ENCODE data around the gene CACNA1D.

Gene CACNA1D

DNA sequence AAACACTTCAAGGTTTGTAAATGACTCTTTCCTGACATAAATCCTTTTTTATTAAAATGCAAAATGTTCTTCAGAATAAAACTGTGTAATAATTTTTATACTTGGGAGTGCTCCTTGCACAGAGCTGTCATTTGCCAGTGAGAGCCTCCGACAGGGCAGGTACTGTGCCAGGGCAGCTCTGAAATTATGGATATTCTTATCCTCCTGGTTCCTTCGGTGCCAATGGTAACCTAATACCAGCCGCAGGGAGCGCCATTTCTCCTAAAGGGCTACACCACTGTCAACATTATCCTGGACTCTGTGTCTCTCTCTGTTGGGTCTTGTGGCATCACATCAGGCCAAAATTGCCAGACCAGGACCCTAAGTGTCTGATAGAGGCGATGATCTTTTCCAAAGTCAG, 318.8 kb downstream of the CACNA1D start:
- no peak for DNase-seq

DNA sequence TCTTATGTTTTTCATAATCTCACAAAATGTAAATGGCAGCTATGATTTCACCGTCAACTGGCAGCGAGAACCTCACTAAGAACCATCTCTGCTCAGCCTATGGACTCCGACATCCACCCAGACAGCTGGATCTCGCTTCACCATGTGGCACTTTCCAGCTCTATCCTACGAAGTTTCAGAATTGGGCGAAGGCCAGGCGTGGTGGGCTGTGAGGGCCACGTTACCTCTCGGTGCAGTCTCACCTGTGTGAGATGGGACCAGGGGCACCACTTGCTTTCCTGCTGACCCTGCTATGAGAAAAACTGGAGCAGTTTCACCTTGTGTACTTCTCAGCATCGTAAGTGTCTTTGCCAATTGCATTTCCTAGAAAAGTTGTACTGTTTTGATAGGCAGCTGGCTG, 319.5 kb downstream of the CACNA1D start:
- DNase-seq: no peak

DNA sequence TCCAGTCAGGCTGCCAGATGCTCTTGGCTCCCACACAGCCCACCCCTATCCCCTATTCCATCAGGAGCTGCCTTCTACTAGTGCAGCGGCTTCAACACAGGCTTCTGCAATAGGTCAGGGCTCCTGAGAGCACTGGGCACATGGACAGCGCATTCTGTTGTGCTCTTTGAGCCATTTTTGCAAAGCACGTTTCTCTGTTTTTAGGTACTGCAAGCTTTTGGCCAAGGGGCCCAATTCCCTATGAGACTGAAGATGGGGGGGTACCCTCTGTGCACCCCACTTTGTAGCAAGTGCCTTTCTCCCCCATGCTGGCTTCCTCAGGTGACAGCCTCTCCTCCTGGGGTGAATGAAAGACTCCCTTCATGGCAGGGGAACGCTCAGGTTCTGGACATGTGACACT, 320.7 kb downstream of the CACNA1D start:
- DNase-seq: no peak

DNA sequence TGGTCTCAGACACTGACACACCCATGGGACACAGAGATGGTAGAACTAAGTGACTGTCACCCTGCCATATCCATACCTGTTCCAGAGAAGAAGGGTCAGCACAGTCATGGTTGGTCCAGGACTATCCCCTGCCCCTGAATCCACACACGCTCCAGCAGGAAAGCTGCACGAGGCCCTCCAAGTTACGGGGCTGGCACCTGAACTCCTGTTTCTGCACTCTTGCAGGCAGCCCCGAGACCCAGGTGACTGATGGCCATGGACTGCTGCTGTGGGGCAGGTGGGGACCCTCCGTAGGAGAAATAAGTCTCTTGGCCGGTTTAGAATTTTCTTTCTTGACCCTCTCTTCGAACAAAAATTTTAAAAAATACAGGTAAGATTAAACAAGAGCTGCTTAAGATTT, 321.2 kb downstream of the CACNA1D start:
- no peak for DNase-seq

DNA sequence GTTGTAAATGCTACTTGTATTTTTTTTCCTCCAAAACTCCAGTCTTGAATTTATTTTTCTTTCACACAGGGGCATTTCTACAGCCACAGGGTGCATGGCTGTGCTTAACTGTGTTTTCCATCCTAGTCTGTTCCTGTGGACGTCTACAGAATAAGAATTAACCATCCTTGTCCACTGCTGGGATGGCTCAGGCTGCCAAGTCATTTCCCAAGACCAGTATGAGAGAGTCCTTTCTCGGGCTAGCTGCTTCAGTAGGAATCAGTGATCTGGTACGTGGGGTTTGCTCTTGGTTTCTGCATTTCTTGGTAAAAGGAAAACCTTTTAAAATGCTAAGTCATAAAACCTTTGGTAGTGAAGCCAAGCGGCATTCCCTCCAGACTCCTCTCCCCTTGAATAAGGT, 322.0 kb downstream of the CACNA1D start:
- no peak for DNase-seq

DNA sequence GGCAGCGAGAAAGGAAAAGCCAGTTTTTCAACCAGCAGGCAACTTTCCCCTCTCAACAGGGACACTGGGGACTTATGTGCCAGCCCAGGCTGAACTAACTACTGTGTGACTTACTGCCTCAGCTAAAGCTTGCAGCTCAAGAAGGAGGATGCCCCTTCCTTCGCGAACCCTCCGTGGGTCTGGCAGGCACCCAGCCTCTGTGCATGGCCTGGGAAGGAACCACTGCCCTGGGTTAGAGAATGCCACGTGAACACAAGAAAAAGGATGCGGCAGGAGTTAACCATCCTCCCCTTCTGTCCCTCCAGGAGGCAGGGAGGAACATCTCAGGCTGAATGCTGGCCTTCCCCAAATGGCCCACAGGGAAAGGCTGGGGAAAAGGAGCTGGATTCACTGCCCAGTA, 322.8 kb downstream of the CACNA1D start:
- DNase-seq: no peak

DNA sequence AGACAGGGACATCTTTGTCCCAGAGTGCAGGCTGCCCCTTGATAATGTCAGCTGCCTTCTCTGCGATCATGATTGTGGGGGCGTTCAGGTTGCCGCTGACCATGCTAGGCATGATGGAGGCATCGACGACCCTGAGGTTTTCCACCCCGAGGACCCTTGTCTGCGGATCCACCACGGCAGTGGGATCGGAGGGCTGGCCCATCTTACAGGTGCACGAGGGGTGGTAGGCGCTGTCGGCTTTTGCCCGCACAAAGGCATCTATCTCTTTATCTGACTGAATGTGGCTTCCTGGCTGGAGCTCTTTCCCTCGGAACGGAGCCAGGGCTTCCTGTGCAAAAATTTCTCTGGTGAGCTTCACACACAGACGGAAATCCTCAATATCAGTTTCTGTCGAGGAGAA, 323.4 kb downstream of the CACNA1D start:
- DNase-seq: peak; percentile 3

DNA sequence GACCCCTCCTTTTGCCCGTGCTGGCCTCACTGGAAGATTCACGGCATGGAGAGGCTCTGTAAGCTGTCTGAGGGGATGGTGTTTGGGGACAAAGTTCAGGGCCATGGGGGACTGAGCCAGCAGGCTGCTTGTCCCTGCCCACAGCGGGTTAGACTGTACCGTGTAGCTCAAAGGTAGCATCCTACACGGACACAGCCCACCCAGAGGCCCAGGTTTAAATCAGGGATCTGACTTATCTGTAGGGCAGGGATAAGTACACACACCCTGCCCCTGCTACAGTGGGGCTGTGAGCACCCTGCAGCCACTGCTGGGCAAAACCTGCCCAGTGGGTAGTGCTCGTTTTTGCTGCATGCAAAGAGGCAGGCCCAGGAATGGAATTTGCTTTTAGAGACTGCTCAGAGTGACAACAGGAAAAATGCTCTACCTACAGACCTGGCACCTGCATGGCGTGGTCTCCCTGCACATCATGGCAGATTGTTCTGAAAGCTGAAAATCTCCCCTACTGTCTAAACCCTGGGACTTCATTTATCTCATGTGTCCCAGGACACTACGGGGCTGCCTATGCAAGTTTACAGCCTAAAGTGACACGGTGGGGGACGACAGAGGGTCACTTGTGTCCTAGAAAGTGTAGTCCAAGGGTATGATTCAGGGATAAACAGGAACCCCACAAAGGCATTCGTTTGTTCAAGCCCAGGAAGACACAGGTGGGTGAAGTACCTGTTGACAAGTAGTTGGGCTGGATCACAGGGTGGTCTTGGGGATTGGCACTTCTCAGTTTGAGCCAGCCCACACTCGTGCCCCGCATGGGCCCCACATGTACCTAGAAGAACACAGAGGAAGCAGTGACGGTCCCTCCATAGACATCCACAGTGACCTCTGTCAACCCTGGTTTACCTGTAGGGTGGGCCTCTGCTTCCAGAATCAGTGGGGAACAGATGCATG, 324.1 kb downstream of the CACNA1D start:
- no peak for DNase-seq

DNA sequence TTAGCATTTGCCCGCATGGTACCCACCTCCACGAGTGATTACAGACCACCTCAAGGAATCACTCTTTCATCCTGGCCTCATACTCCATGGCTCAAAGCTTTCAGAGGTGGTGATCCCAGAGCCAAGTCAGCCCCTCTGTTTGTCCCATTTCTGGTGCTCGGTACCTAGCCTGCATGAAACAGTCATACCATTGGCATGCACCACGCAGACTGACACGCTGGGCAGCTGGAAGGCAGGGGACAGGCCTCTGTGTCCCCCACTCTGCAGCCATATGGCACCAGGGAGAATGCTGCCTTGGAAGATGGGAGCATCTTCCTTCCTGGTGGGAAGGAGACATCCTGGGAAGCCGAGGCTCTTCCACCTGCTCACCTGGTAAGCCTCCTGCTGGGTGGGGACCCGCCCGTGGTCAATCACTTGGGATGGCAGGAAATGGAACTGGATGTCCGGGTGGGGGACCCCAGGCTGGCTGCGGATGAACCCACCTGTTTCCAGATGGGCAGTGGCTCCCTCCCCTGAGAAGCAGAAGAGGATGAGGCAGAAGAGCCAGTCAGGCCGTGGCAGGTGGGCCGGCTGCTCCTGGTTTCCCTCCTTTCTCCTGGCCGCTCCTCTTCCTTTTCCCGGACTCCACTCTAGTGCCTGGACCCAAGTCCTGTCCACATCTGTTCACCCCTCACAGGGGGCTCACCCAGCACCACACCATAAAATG, 324.9 kb downstream of the CACNA1D start:
- DNase-seq: no peak

DNA sequence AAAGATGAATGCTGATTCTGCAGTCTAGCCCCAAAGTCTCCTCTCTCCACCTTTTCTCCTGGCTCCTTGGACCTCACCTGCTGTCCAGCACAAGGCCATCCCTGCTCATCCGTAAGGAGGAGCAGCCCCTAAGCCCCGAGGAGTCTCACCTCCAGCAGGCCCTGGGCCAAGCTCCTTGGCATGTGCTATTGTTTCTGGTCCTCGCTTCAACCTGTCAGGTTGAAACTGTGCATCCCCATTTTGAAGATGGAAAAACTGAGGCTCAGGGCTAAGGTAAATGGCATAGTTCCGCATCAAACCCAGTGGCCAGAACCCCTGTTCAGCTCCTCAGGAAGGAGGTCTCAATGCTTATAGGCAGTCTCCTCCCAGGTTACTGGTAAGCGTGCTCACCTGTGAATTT, 325.7 kb downstream of the CACNA1D start:
- no peak for DNase-seq

DNA sequence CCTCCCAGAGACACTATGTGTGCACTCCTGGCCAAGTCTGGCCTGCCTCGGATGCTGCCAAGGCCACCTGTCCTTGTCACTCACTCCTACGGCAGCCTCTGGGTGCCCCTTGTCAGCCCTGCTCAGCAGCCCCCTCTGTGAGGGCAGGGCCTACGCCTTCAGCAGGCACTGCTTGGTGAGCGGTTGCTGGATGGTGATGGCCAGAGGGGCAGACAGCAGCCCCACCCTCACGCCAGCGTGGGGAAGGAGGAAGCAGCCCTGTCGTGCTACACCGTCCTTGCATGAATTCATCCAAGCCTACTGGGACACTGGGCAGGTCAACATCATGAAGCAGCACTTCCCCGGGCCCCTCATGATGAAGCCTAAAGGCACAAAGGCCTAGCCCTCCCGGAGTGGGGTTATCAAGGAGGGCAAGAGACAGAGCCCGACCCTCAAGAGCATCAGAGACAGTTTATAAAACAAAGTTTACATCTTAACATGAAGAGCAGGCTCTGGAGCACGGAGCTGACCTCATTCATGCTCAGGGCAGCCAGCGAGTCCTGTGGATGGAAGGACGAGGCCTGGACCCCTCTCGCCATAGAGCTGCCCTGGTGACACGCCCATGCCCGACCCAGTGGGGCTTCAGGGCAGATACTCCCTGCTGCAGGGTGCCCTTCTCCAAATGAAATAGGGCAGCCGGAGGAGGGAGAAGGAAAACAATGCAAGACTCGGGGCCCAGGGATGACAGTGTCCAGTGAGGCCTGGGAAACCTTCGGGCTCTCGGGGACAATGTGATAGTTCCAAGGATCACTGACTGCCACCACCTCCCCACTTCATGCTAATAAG, 326.6 kb downstream of the CACNA1D start:
- DNase-seq: peak; percentile 4

DNA sequence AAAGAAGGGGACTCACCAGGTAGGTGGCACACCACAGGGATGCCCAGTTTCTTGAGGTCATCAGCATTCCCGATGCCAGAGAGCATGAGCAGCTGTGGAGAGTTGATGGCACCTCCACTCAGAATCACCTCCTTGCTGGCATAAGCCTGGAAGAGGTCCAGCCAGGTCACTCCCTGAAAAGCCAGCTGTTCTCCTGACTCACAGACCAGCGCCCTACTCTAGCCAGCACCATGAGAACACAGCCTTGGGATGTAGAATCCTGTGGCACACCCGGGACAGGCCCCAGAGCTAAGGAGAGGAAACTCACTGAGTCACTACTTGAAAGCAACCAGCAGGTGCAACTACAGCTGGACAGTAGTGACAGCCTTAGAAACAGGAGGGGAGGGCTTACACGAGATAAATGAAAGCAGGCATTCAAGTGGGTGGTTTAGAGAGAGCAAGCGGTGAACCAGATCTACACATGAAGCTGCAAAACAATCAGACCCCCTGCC, 327.3 kb downstream of the CACNA1D start:
- peak; percentile 5 for DNase-seq

DNA sequence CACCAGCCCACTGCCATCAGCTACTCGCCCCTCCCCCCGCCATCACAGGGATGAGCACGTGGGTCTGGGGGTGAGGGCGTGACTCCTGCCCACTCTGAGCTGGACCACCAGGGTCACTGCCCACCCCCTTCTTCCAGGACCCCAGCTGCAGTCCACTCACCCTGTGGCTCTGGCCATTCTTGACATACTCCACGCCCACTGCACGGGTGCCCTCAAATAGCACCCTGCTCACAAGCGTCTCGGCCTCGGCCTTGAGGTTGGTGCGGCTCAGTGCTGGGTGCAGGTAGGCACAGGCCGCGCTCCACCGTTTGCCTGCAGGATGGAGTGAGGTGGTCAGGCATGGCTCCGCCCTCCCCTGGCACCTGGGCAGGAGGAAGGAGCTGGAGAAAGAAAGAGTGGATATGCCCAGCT, 327.9 kb downstream of the CACNA1D start:
- DNase-seq: peak; percentile 1

DNA sequence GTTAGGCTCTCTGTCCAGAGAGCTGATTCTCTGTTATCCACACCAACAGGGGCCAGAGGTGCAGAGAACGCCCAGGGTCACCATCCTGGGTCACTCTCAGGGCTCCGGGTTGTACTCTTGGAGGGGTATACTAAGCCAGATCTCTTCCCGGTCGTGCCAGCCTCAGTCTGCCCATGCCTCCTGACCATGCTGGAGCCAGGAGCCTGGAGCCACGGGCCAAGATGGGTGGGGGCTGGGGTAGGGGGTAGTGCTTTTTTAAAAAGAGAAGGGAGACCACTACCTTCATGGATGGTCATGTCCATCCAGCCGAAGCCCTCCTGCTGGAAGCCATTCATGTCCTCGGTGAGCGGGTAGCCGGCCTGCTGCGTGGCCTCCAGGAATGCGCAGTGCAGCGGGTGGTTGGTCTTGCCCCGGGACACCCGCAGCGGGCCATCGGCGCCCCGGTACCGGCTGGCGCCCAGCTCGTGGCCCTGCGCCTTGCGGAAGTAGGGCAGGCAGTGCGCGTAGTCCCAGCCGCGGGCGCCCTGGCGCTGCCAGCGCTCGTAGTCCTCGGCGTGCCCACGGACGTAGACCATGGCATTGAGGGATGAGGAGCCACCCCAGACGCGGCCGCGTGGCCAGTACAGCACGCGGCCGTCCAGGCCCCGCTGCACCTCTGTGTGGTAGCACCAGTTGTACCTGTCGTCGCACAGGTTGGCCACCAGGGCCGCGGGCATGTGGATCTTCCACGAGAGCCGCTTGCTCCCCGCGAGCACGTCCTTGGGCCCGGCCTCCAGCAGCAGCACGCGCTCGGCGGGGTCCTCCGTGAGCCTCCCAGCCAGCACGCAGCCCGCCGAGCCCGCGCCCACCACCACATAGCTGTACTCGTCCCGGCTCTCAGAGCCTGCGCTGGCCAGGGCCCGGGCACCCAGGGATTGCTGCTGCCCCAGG, 328.9 kb downstream of the CACNA1D start:
- no peak for DNase-seq

DNA sequence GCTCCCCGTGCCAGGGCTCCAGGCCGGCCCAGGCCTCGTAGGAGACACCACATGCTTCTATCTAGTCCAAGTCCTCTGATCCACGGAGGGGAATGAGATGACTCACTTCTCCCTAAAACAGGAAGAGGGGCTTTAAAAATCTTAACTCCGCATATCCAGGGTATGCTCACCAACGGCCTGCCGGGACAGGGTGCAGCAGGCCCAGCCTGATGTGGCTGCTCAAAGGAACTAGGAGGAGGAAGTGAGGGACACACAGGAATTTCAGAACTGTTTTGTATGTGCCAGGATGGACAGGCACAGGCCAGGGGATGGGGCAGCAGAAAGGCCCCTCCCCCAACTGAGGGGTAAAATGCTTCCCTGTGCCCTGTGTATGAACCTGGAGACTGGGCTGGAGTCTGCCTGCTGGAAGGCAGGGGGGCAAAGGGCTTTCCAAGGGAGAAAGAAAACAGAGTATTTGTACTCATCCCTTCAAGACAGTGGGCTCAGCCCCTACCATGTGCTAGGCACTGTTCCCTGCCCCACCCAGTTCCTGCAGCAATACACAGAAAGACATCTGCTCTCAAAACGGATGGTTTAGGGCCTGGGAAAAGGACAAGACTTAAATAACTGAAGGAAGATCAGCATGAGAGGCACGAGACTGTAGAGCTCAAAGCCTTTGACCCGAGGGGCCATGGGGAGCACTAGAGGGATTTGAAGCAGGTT, 329.7 kb downstream of the CACNA1D start:
- DNase-seq: no peak

DNA sequence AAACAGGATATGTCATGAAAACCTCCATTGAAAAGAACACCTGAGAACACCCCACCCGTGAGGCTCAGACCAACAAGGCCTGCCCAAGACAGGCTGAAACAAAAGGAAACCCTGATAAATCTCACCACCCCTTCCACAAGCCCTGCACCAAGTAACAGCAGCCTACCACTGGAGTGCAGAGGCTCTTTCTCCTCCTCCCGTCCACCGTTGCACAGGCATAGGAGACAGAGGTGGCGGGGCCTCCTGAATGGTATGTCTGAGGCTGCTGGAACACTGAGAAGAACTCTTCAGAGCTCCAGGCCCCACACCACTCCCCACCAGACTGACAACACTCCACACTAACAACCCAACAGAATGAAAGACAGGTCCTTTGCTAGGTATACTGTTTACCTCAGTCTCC, 330.4 kb downstream of the CACNA1D start:
- no peak for DNase-seq

DNA sequence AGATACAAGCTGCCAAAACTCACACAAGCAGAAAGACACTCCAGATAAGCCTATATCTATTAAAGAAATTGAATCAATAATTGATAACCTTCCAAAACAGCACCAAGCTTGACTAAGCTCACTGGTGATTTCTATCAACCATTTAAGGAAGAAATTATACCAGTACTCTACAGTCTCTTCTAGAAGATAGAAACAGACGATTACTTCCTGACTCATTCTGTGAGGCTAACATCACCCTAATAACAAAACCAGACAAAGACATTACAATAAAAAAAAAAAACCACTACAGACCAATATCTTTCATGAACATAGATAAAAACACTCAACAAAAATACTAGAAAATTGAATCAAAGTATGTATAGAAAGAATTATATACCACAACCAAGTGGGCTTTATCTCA, 331.6 kb downstream of the CACNA1D start:
- no peak for DNase-seq

DNA sequence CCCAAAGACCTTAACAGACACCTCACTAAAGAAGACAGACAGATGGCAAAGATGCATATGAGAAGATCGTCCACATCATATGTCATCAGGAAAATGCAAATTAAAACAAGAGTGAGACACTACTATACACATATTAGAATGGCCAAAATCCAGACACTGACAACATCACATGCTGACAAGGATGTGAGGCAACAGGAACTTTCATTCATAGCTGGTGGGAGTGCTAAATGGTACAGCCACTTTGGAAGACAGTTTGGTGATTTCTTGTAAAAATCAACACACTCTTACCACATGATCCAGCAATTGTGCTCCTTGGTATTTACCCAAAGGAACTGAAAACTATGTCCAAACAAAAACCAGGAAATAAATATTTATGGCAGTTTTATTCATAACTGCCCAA, 334.2 kb downstream of the CACNA1D start:
- DNase-seq: no peak

DNA sequence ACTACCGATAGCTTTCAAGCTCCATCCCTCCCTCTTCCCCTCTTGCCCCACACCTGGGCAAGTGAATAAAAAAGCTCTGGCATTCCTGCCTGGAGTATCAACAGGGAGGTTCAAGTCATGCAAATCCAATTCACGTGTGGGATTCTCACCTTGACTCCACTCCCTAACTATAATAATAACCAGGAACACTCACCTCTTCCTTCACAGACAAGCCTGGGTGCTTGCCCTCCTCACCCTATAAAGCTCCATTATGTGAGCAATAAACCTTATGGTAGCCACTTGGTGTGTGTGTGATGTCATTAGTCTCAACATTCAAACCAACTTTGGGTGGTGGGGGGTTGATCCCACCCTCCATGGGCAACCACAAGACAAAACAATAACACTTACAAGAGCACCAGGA, 335.2 kb downstream of the CACNA1D start:
- no peak for DNase-seq

DNA sequence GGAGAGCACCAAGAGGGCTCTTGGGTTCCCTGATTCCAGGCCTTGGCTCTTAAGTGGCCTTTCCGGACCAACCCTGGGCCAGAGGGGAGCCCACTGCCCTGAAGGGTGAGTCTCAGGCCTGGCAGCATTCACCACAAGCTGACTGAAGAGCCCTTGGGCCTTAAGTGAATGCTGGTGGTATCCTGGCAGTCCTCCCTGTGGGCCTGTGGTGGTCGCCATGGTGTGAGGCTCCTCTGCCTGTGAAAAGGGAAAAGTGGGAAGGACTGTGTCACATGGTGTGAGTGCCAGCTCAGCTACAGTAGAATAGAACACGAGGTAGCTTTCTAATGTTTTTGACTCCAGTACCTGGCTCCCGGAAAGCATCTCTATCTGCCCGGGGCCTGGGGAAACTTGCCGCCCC, 336.5 kb downstream of the CACNA1D start:
- DNase-seq: no peak

DNA sequence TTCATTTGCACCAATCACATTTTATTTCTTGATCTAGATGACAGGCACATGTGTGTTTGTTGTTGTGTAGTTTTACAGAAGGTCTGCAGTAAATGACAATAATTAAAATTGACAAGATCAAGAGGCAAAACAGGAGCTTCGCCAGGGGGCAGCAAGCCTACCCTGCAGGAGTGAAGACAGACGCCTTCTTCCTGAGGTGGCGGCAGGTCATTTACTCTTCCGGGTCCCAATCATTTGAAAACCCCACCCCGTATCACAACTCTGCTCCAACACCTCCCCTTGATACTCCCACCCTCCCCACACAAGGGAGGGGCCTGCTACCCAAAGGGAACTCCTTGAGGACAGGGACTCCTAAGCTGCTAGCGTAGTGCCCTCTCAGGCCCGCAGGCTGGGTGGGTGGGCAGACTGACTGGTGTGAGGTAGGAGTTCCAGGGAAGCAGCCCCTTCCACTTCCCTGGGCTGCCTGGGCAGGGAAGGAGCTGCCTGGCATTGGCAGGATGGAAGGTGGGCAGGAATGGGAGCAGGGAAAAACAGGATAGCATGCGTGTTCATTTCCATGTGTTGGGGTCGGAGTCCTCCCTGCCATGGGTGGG, 338.7 kb downstream of the CACNA1D start:
- no peak for DNase-seq

Data from 8988T (cell line).